ENCODE results near the gene AVPR1A.
"Not testable (repeated sequence)": the region's sequence is repeated elsewhere in the genome, so short reads cannot be mapped to it uniquely, and the experiment has no call there.

Gene AVPR1A

DNA sequence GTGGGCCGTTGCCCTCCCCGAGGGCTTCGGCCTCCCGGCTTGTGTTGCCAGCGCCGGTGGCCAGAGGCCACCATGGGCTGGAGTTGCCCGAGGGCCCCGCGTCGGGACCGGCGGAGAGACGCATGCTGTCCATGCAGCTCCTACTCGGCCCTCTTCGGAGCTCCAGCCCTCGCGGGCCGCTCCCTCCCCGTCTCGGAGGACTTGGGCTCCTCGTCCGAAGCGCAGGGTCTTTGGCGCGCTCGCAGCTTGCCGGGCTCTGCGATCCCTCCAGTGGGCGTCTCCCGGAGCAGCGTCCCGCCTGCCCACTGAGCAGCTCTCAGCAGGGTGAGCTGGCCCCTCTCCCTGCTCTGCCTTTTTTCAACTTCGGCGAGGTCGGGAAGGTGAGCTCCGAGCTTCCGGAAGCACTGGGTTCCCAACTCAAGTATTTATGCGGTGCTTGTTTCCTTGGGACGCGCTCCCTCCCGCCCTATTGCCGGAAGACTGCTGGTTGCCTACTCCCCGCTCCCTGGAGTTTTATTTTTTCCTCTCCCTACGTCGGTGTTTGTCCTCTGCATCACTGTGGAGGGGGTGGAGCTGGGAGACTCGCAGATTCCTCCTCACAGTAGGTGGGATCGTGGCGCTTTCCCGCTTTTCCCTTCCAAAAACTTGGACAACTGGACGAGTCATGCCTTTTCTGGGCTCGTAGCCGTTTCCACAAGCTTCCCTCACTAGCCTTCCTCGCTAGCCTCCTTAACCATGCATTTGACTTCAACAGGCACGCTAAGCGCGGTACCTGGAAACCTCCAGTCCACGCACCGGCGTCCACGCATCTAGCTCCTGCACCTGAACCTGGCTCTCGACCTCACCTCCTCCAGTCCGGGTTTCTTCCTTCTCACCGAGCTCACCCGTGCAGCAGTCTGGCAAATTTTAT is at the start of gene AVPR1A:
Gene AVPR1A, minus strand, starts transcription at position 489 of the 910 bp plus-strand sequence. Its CDS starts 365 bp downstream, at position 124.
- H3K4me3 ChIP-seq (ENCODE audit: control insufficient read depth, low read depth, low read length) = peak within 1 kb of the TSS; percentile 2

DNA sequence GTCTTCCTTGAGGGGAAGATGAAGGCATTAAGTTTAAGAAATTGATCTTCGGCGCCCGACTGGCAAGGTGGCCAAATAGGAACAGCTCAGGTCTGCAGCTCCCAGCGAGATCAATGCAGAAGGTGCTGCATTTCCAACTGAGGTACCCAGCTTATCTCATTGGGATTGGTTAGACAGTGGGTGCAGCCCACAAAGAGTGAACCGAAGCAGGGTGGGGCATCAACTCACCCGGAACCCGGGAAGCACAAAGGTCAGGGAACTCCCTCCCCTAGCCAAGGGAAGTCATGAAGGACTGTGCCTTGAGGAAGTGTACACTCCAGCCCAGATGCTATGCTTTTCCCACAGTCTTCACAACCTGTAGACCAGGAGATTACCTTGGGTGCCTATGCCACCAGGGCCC is 45.2 kb upstream of the AVPR1A start:
- DNase-seq (ENCODE audit: low read depth) = no peak
- no peak overlapping the region for H3K4me3 ChIP-seq (ENCODE audit: control insufficient read depth, low read depth, low read length)
- no peak for TF ChIP-seq CTCF (conservative IDR thresholded peaks at IDR 0.05; ENCODE audit: control insufficient read depth, insufficient read depth, low read depth, low read length)

More for the DNA sequence above, at the start of gene AVPR1A:
- no peak for DNase-seq (ENCODE audit: low read depth)
- no peak for TF ChIP-seq CTCF (conservative IDR thresholded peaks at IDR 0.05; ENCODE audit: control insufficient read depth, insufficient read depth, low read depth, low read length)

GRCh38 chr12:63179224-63179623 is 28.2 kb upstream of the AVPR1A start:
- DNase-seq (ENCODE audit: low read depth) = no peak
- H3K4me3 ChIP-seq (ENCODE audit: control insufficient read depth, low read depth, low read length) = no peak overlapping the region
- no peak for TF ChIP-seq CTCF (conservative IDR thresholded peaks at IDR 0.05; ENCODE audit: control insufficient read depth, insufficient read depth, low read depth, low read length)

GRCh38 chr12:63170321-63170720 is 19.3 kb upstream of the AVPR1A start:
- DNase-seq (ENCODE audit: low read depth) = no peak
- H3K4me3 ChIP-seq (ENCODE audit: control insufficient read depth, low read depth, low read length) = no peak overlapping the region
- TF ChIP-seq CTCF (conservative IDR thresholded peaks at IDR 0.05; ENCODE audit: control insufficient read depth, insufficient read depth, low read depth, low read length) = no peak

DNA sequence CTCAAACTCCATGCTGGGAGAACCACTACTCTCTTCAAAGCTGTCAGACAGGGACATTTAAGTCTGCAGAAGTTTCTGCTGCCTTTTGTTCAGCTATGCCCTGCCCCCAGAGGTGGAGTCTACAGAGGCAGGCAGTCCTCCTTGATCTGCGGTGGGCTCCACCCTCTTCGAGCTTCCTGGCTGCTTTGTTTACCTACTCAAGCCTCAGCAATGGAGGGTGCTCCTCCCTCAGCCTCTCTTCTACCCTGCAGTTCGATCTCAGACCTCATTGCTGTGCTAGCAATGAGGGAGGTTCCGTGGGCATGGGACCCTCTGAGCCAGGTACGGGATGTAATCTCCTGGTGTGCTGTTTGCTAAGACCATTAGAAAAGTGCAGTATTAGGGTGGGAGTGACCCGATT is 16.7 kb upstream of the AVPR1A start:
- H3K4me3 ChIP-seq (ENCODE audit: control insufficient read depth, low read depth, low read length); DNase-seq (ENCODE audit: low read depth): not testable (repeated sequence)

GRCh38 chr12:63164911-63165310 is 13.9 kb upstream of the AVPR1A start:
- TF ChIP-seq CTCF (conservative IDR thresholded peaks at IDR 0.05; ENCODE audit: control insufficient read depth, insufficient read depth, low read depth, low read length) = no peak
- H3K4me3 ChIP-seq (ENCODE audit: control insufficient read depth, low read depth, low read length) = no peak overlapping the region
- DNase-seq (ENCODE audit: low read depth) = no peak

DNA sequence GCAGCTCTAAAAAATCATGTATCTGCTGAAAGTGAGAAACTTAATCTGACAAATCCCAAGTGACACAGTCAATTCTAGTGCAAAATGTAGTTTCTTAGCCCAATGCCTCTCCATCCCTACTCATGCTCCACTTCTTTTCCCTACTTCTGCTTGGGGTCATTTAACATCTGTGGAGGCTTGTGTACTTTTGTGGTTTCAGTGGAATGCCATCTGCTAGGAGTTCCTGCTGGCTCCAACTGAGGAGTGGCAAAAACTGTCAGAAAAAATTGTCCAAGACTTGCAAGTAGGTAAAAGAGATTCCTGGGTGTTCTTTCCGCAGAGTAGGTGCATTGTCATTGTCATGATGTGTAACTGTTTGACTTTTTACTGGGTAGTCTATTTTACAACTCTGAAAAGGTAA is 12.5 kb upstream of the AVPR1A start:
- no peak overlapping the region for H3K4me3 ChIP-seq (ENCODE audit: control insufficient read depth, low read depth, low read length)
- no peak for TF ChIP-seq CTCF (conservative IDR thresholded peaks at IDR 0.05; ENCODE audit: control insufficient read depth, insufficient read depth, low read depth, low read length)
- no peak for DNase-seq (ENCODE audit: low read depth)
